Brain pericyte (primary cell): Measurements from ENCODE around the gene BID.

Experiments
- DNase-seq: peaks from one replicate; pipeline ENCODE4 v3.0.0-alpha.2; 2012; ENCODE audit warnings: low read depth, low spot score

BID gene

DNA sequence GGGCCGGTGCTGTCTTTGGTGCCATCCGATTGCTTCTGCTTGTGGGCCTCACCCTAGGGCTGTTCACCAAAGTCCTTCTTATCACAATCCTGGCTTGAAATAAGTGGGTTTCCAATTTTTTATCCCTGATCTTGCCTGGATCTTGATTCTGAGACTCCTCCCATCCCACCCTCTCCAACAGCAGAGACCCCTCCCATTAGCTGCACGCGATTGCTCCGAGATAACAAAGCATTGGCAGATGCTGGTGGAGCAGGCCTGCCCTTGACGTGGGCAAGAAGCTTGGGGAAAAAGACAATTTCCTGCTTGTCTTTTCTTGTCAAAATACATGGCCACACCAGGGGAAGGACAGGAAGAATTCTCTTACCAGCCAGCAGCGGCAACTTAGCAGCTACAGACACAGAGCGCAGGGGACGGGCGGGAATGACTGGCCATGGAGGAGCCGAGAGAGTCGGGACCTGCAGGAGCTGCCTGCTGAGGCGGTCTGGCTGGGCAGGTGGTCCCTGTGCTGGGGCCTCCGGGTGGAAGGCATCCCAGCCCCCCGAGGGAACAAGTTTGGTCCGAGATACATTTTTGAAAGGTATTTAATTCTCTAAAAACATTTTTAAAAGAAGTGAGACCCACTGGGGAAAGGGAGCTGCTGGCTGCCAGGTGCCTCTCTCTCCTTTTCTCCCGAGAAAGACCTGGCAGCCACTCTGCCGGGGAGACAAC, 9.7 kb upstream of the BID start:
- no peak for DNase-seq

DNA sequence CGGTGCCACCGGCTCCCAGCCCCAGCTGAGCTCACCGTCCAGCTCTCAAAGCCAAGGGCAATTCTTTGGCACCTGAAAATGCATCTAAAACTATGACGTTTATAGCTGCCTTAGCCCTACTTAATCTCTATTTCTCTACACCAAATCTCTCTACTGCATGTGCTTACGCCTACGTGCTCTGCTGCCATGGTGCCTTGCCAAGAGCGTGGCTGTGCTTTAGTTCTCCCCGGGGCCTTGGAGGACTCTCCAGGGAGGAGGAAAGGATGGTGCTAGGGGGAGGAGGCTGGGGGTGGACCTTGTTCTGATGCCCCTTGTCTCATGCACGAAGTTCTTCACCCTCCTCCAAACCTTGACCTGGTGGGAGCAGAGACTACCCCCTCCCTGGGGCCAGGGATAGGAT, 9.0 kb upstream of the BID start:
- no peak for DNase-seq

DNA sequence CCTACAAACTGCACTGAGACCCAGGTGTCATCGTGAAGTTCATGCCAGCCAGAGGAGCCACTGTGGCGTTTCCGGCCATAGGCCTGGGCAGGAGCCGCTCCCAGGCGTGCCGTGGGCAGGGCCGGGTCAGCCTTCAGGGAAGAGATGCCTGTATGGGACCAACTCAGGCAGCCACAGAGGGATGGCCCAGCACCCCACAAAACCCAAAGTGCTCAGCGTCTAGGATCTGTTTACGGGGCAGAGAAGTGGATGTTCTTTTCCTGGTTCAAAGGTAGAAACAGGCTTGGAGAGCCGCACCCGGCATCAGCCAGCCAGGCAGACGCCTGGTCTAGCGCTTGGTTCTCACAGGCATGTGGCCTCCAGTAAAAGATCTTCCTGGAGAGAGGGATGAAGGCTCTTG, 8.4 kb upstream of the BID start:
- no peak for DNase-seq

- DNase-seq = no peak
Measured at GRCh38 chr22:17782158-17782557, 7.9 kb upstream of the BID start.

DNA sequence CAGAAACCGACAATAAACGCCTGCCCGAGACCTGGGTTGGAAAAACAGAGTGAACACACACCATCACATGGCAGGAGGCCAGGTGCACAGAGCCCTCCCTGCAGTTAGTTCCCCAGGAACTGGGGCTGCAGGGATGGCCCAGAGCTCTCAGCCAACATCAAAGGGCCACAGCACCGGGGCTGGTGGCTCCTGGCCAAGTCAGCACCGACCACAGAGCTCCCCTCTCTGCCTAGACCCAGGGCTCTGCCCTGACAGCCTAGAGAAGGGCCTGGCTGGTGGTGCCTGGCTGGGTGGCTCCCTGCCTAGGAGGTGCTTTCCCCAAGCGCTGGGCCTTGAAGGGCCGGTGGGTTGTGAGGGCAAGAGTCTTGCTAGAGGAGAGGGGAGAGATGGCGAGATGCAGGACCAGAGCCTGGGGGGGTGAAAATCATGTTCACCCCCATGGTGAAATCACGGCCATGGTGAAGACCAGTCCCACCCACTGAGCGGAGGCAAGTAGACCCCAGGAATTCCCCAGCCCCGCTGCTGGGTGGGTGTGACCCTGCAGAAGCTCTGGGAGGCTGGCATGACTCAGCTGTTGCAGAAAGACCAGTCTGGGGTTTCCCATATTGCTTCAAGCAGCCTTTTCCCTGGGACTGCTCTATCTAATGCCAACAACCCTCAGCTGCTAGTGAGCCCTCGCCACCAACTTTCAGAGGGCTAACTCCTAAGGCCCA, 7.2 kb upstream of the BID start:
- DNase-seq = peak; percentile 60

DNA sequence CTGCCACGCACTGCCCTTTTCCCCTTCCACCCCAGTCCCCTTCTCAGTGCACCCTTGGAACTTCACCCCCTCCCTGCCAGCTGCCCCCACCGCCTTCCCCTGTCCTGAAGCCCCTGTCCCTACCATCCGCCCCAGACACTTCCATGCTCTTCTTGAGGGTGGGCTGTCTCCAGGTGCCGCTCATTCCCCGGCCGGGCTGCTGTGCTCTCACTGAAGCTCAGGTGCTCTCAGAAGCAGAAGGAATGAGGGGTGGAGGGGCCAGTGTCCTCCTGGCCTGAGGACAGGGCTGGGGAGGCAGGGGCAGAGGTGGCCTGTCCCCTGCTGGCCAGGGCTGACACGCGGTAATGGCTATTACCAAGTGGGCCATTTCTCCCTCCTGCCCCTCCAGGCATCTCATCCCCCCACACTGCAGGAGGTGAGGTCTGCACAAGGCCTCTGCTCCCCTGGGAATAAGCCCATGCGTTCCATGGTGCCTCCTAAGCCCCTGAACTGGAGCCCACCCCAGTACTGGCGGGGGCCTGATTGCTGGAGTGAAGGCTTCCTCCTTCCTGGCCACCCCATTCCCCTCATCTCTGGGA, 6.6 kb upstream of the BID start:
- no peak for DNase-seq

- DNase-seq = no peak
Measured at GRCh38 chr22:17780116-17780740, 6.0 kb upstream of the BID start.

- no peak for DNase-seq
Measured at GRCh38 chr22:17779286-17780115, 5.2 kb upstream of the BID start.

GRCh38 chr22:17778412-17778976, 4.2 kb upstream of the BID start:
- no peak for DNase-seq

- no peak for DNase-seq
Measured at GRCh38 chr22:17777717-17778044, 3.4 kb upstream of the BID start.

- DNase-seq = no peak
Measured at GRCh38 chr22:17777005-17777716, 2.9 kb upstream of the BID start.

GRCh38 chr22:17775781-17776465, 1.7 kb upstream of the BID start:
- DNase-seq = no peak

- no peak for DNase-seq
Measured at GRCh38 chr22:17774926-17775685, 837 bp upstream of the BID start.

- no peak for DNase-seq
Measured at GRCh38 chr22:17773606-17774205, 563 bp downstream of the BID start.

DNA sequence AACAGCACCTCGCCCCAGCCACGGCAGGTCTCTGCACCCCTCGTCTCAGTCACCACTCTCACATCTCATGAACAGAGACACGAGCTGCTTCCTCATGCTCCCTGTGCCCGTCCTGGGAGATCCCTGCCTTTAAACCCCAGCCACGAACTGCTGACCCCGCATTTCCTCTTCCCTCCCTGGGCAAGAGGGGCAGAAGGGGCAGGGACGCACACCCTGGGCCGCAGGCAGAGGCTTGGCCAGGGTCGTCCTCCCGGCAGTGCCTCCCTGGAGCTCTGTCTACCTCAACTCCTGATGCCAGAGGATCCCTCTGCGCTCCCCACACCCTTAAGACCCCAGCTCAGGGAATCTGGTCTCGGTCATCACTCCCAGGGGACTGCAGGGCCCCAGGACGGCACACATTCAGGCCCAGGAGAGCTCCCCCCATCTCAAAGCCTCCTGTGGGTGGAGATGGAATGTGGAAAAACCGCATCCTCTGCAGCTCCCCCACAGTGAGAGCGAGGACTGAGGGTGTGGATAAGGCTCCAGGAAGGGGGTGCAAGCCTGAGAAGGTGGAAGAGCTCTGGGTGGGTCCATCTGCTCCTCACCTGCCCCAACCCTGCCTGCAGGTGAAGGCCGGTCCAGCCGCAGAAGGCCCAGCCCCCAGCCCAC, 1.2 kb downstream of the BID start:
- DNase-seq = no peak

- DNase-seq = no peak
Measured at GRCh38 chr22:17772249-17772957, 1.9 kb downstream of the BID start.

DNA sequence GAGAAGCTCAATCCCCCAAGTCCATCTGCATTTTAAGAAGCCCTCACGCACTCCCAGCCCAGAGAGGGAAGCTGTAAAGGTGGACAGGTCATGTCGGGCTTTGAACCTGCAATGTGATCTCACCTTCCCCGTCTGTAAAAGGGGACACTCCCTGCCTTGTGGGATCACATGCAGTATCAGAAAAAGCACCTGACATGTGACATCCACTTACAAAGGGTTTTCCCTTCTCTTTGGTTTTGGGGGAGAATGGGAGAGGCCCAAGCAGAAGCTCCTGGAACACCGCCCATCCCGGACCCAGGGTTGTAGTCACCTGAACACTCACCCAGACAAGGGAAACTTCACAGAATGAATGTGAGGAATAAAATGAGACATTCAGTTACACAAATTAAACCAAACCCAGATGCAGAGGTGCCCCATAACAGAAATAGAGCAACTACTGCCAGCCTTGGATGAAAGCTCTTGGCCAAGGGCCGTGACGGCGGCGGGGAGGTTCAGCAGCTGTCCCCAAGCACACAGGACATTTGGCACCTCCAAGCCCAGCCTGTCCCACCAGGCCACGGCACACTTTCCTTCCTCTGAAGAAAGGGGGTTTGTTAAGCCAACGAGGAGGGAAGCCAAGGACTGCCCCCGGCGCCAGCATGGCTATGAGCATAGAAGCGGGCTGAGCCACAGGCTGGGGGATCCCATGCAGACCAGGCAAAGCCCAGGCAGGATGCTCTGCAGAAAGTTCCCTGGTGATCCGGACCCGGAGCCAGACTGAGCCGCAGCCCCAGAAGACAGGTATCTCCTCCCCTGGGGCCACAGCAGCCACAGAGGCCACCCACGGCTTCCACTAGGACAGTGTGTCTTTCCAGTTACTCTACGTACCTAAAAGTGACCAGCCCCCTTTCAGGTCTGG, 3.8 kb downstream of the BID start:
- DNase-seq = no peak
